Muscle layer of duodenum (tissue), 2 donors: ENCODE measurements around the gene ZFHX3.

Experiments
- H3K27ac ChIP-seq: one replicate; pipeline ENCODE4 v1.7.0; 2013; ENCODE audit warnings: mild to moderate bottlenecking, low read length
- H3K27me3 ChIP-seq: one replicate; pipeline ENCODE4 v1.7.0; 2013; ENCODE audit warnings: low read depth, mild to moderate bottlenecking, control low read depth, low read length
- H3K36me3 ChIP-seq, 2 donors: one replicate each; pipeline ENCODE4 v1.7.0; 2013; ENCODE audit warnings: low read length in 2 of 2, control low read depth in 1 of 2, mild to moderate bottlenecking in 1 of 2; ENCODE audit not compliant: insufficient read depth in 2 of 2, control insufficient read depth in 1 of 2
- H3K4me1 ChIP-seq, 2 donors: one replicate each; pipeline ENCODE4 v1.7.0; 2013; ENCODE audit warnings: low read length in 2 of 2, mild to moderate bottlenecking in 2 of 2, control low read depth in 1 of 2, moderate library complexity in 1 of 2; ENCODE audit not compliant: insufficient read depth in 2 of 2, control insufficient read depth in 1 of 2
- H3K4me3 ChIP-seq, 2 donors: one replicate each; pipeline ENCODE4 v1.7.0; 2013; ENCODE audit warnings: low read length in 2 of 2, low read depth in 1 of 2, mild to moderate bottlenecking in 1 of 2
- H3K9me3 ChIP-seq, 2 donors: one replicate each; pipeline ENCODE4 v1.7.0; 2013; ENCODE audit warnings: low read length in 2 of 2, control low read depth in 1 of 2, mild to moderate bottlenecking in 1 of 2; ENCODE audit not compliant: control insufficient read depth in 1 of 2
- donor health status: healthy.

ZFHX3 gene

GRCh38 chr16:72910381-72910780, 137.5 kb downstream of the ZFHX3 start:
- H3K27ac ChIP-seq = no peak overlapping the region
- no peaks in the 10 kb centered on the region for H3K36me3 ChIP-seq
- no peaks in the 10 kb centered on the region for H3K4me1 ChIP-seq
- no peaks in the 10 kb centered on the region for H3K9me3 ChIP-seq
- H3K27me3 ChIP-seq = no peaks in the 10 kb centered on the region
- H3K4me3 ChIP-seq = no peak overlapping the region

GRCh38 chr16:72909196-72909595, 138.7 kb downstream of the ZFHX3 start:
- Histone ChIP-seq H3K36me3 (no peaks in the 10 kb centered on the region), H3K9me3 (no peaks in the 10 kb centered on the region), H3K27me3 (no peaks in the 10 kb centered on the region), H3K4me3 (no peak overlapping the region), H3K4me1 (no peaks in the 10 kb centered on the region), H3K27ac (no peak overlapping the region)

GRCh38 chr16:72908362-72909167, 139.4 kb downstream of the ZFHX3 start:
- Histone ChIP-seq H3K4me1 (no peaks in the 10 kb centered on the region), H3K4me3 (no peak overlapping the region), H3K9me3 (no peaks in the 10 kb centered on the region), H3K27me3 (no peaks in the 10 kb centered on the region), H3K27ac (no peak overlapping the region), H3K36me3 (no peaks in the 10 kb centered on the region)

- Histone ChIP-seq H3K27me3 (no peaks in the 10 kb centered on the region), H3K27ac (no peak overlapping the region), H3K4me1 (no peaks in the 10 kb centered on the region), H3K36me3 (no peaks in the 10 kb centered on the region), H3K4me3 (no peak overlapping the region), H3K9me3 (no peaks in the 10 kb centered on the region)
Measured at GRCh38 chr16:72905581-72905980, 142.3 kb downstream of the ZFHX3 start.

- Histone ChIP-seq H3K4me1 (no peaks in the 10 kb centered on the region), H3K4me3 (no peak overlapping the region), H3K9me3 (no peaks in the 10 kb centered on the region), H3K36me3 (no peaks in the 10 kb centered on the region), H3K27me3 (no peaks in the 10 kb centered on the region), H3K27ac (no peak overlapping the region)
Measured at GRCh38 chr16:72903176-72903575, 144.8 kb downstream of the ZFHX3 start.

GRCh38 chr16:72902206-72902605, 145.7 kb downstream of the ZFHX3 start:
- no peak overlapping the region for H3K4me3 ChIP-seq
- H3K27me3 ChIP-seq = no peaks in the 10 kb centered on the region
- no peaks in the 10 kb centered on the region for H3K4me1 ChIP-seq
- H3K36me3 ChIP-seq = no peaks in the 10 kb centered on the region
- no peaks in the 10 kb centered on the region for H3K9me3 ChIP-seq
- H3K27ac ChIP-seq = no peak overlapping the region

GRCh38 chr16:72901000-72901627, 146.8 kb downstream of the ZFHX3 start:
- H3K27me3 ChIP-seq = no peaks in the 10 kb centered on the region
- no peak overlapping the region for H3K4me3 ChIP-seq
- no peaks in the 10 kb centered on the region for H3K9me3 ChIP-seq
- no peaks in the 10 kb centered on the region for H3K36me3 ChIP-seq
- no peaks in the 10 kb centered on the region for H3K4me1 ChIP-seq
- no peak overlapping the region for H3K27ac ChIP-seq

GRCh38 chr16:72898216-72898825, 149.6 kb downstream of the ZFHX3 start:
- no peak overlapping the region for H3K27ac ChIP-seq
- no peak overlapping the region for H3K4me3 ChIP-seq
- H3K36me3 ChIP-seq = no peaks in the 10 kb centered on the region
- H3K9me3 ChIP-seq = no peaks in the 10 kb centered on the region
- no peaks in the 10 kb centered on the region for H3K4me1 ChIP-seq
- no peaks in the 10 kb centered on the region for H3K27me3 ChIP-seq

GRCh38 chr16:72897707-72898106, 150.2 kb downstream of the ZFHX3 start:
- H3K36me3 ChIP-seq = no peaks in the 10 kb centered on the region
- no peak overlapping the region for H3K27ac ChIP-seq
- H3K27me3 ChIP-seq = no peaks in the 10 kb centered on the region
- H3K4me1 ChIP-seq = no peaks in the 10 kb centered on the region
- no peak overlapping the region for H3K4me3 ChIP-seq
- H3K9me3 ChIP-seq = no peaks in the 10 kb centered on the region

- Histone ChIP-seq H3K27me3 (no peaks in the 10 kb centered on the region), H3K4me1 (no peaks in the 10 kb centered on the region), H3K27ac (no peak overlapping the region), H3K36me3 (no peaks in the 10 kb centered on the region), H3K4me3 (no peak overlapping the region), H3K9me3 (no peaks in the 10 kb centered on the region)
Measured at GRCh38 chr16:72896485-72897118, 151.3 kb downstream of the ZFHX3 start.

- H3K4me1 ChIP-seq = no peaks in the 10 kb centered on the region
- no peak overlapping the region for H3K4me3 ChIP-seq
- no peak overlapping the region for H3K27ac ChIP-seq
- no peaks in the 10 kb centered on the region for H3K9me3 ChIP-seq
- no peaks in the 10 kb centered on the region for H3K27me3 ChIP-seq
- H3K36me3 ChIP-seq = no peaks in the 10 kb centered on the region
Measured at GRCh38 chr16:72895951-72896350, 152.0 kb downstream of the ZFHX3 start.
